Measurements from ENCODE around the gene SEMA7A.

SEMA7A gene

DNA sequence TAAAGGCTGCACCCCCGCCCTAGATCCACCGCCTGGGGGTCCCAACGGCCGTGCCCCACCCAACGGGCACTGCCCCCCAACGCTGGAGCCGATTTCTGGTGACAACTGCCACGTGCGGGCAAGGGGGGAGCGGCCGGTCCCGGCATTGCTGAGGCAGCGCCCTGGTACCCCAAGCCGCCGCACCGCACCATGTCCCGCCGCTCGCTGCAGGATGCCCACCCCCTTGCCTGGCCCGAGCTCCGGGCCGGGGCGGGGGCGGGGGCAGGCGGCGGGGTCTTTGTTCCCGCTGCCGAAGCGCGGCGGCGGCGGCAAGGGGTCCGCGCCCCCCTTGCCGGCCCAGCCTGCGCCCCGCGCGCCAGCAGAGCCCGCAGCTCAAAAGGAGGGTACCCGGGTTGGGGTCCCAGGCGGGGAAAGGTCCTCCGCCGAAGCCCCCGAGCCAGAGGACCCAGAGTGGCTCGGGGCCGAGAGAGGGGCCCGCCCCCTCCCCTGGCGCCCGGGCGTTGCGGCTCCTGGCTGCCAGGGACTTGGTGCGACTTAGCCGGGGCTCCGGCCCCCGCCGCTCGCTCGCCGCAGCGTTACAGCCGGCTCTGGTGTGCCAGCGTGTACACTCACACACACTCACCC lies 678 bp downstream of the SEMA7A start:
- TF ChIP-seq, protein P1, sequence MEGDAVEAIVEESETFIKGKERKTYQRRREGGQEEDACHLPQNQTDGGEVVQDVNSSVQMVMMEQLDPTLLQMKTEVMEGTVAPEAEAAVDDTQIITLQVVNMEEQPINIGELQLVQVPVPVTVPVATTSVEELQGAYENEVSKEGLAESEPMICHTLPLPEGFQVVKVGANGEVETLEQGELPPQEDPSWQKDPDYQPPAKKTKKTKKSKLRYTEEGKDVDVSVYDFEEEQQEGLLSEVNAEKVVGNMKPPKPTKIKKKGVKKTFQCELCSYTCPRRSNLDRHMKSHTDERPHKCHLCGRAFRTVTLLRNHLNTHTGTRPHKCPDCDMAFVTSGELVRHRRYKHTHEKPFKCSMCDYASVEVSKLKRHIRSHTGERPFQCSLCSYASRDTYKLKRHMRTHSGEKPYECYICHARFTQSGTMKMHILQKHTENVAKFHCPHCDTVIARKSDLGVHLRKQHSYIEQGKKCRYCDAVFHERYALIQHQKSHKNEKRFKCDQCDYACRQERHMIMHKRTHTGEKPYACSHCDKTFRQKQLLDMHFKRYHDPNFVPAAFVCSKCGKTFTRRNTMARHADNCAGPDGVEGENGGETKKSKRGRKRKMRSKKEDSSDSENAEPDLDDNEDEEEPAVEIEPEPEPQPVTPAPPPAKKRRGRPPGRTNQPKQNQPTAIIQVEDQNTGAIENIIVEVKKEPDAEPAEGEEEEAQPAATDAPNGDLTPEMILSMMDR (IDR thresholded peaks at IDR 0.05; ENCODE audit: low read depth, low read length, missing control alignments): no peak
- peak overlapping the region; percentile 76 for H3K4me3 ChIP-seq (ENCODE audit: low read depth, low read length)
- in situ Hi-C loops (cut with HindIII; ENCODE audit: low sequenced_read_pairs): loop anchor here (10.0 kb wide), 1 partner anchor 58 kb away; no protein-coding TSS in a partner anchor
- DNase-seq (ENCODE audit: low read depth): no peak

DNA sequence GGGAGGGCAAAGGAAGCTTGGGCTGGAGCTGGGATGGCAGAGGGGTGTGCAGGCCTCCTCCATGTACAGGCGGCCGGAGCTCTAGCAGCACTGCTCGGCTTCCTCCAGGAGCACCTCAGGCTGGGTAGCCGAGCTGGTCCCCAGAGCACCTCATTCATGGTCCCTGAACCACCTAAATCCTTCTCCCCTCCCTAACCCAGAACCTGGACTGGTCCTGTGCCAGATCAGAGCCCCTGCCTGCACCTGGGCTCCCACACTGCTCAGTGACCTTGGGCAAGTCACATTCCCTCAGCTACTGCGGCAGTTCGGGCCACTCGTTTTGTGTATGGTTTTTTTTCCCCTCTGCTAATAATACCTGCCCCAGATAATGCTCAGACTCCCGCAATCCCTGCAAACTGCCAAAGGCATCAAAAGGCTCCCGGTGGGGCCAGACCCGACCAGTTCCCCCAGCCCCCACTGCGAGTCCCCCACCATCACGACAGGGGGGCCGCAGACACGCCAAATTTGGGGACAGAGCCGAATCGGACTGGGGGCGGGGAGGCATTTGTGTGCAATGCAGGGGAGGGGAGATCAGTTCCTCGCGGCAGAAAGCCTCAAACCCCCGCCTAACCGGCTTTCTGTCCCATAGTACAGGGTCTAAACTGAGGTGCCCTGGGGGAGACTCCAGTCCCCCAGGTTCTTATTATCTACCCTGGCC lies 1.3 kb downstream of the SEMA7A start:
- H3K4me3 ChIP-seq (ENCODE audit: low read depth, low read length): peak overlapping the region; percentile 76
- in situ Hi-C loops (cut with HindIII; ENCODE audit: low sequenced_read_pairs): loop anchor here (10.0 kb wide), 1 partner anchor 58 kb away; no protein-coding TSS in a partner anchor
- no peak for DNase-seq (ENCODE audit: low read depth)
- TF ChIP-seq, protein P1 (IDR thresholded peaks at IDR 0.05; ENCODE audit: low read depth, low read length, missing control alignments): no peak

DNA sequence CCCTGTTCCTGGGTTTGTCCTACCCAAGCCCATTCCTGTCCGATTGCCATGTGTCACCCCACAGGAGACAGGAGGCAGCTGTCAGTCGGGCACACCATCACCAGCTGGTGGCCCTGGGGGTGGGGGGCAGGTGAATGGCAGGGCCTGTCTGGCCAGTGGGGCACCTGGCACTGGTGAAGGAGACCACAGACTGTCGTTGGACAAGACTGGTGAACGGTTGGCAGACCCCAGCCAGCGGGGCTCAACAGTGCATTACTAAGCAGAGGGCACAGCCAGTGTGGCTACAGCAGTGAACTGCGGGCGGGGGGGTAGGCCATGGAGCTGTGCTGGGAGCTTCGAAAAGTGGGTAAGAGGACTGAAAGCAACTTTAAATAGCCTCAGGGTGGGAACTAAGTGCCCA lies 2.1 kb downstream of the SEMA7A start:
- in situ Hi-C loops (cut with HindIII; ENCODE audit: low sequenced_read_pairs): loop anchor here (10.0 kb wide), 1 partner anchor 57 kb away; no protein-coding TSS in a partner anchor
- peak overlapping the region; percentile 76 for H3K4me3 ChIP-seq (ENCODE audit: low read depth, low read length)
- DNase-seq (ENCODE audit: low read depth): no peak
- TF ChIP-seq, protein P1 (IDR thresholded peaks at IDR 0.05; ENCODE audit: low read depth, low read length, missing control alignments): no peak

DNA sequence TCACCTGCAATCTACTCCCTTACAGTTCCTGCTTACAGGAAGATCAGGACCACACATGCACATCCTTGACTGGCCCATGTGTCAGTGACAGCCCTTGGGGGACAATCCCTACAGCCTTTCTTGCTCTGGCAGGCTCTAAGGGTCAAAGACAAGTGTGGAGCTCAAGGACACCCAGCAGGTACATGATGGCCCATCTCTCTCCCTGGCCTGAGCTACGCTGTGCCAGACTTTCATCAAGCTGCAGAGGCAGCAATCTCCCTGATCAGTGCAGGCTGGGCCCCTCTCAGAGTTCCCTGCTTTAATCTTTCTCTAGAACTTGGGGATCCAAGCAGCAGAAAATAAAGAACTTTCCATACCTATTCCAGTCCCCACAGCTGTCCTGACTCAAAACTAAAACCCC lies 2.6 kb downstream of the SEMA7A start:
- DNase-seq (ENCODE audit: low read depth): no peak
- TF ChIP-seq, protein P1 (IDR thresholded peaks at IDR 0.05; ENCODE audit: low read depth, low read length, missing control alignments): no peak
- no peak overlapping the region for H3K4me3 ChIP-seq (ENCODE audit: low read depth, low read length)
- in situ Hi-C loops (cut with HindIII; ENCODE audit: low sequenced_read_pairs): loop anchor here (10.0 kb wide), 1 partner anchor 56 kb away; no protein-coding TSS in a partner anchor

DNA sequence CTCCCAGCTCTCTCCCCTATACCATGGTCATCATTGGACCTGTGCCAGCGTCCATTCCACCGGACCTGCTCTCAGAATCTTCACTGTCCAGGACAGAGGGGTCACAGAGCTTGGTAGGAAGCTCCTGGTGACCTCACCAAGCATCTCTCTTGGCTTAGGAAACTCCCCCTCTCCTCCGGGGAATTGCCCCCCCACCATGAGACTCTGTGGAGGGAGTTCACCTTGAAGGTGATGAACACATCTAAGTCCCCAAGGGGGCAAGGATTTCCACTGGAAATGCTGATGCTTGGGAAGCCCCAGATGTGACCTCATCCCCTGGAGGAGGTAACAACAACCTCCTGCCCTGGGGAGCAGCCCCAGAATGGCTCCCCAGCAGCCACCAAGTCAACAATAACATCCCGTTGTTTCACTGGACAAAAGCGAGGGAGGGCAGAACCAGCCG lies 3.2 kb downstream of the SEMA7A start:
- in situ Hi-C loops (cut with HindIII; ENCODE audit: low sequenced_read_pairs): loop anchor here (10.0 kb wide), 1 partner anchor 56 kb away; no protein-coding TSS in a partner anchor
- TF ChIP-seq, protein P1 (IDR thresholded peaks at IDR 0.05; ENCODE audit: low read depth, low read length, missing control alignments): no peak
- H3K4me3 ChIP-seq (ENCODE audit: low read depth, low read length): no peak overlapping the region
- no peak for DNase-seq (ENCODE audit: low read depth)

DNA sequence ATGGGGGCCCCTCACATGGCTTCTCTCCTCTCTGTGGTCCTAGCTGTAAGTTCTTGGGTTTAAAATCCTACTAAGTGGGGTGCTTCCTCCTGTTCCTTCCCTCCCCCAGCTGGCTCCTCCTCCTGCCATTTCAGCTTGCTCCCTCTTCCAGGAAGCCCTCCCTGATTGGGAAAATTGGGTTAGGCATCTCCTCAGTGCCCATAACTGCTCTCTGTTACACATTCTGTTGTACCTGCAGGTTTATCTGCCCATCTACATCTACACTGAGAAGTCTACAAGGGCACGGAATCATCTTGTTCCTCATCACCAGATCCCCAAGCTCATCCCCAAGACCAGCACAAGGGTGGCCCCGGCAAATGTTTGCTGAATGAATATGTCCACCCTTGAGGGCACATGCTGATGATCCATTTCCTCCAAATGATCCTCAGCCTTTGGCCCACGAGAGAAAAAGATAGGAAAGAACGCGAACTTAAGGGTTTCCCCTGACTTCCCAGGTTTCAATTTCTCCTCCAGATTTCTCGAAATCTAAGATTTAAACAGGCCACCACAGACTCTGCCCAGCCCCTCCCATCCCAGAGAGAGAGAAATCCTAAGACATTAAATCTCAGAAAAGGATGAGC lies 3.9 kb downstream of the SEMA7A start:
- DNase-seq (ENCODE audit: low read depth): no peak
- TF ChIP-seq, protein P1 (IDR thresholded peaks at IDR 0.05; ENCODE audit: low read depth, low read length, missing control alignments): no peak
- in situ Hi-C loops (cut with HindIII; ENCODE audit: low sequenced_read_pairs): loop anchor here (10.0 kb wide), 1 partner anchor 55 kb away; no protein-coding TSS in a partner anchor

More for the DNA sequence above, 3.9 kb downstream of the SEMA7A start:
- H3K4me3 ChIP-seq (ENCODE audit: low read depth, low read length): no peak overlapping the region
